HCT116 (cell line): Measurements from ENCODE around the gene COL4A3. TPM values are rescaled to one million over a fixed set of nuclear protein-coding genes. Genes with fewer than 3 reads are reported as not detected.

ENCODE experiments used
- ATAC-seq: fragments of 200-7000 bp; cut with Tn5 transposase; 2 replicates; pipeline ENCODE4 v1.9.1; 2020; ENCODE audit warnings: mild to moderate bottlenecking, moderate library complexity
- BruUV-seq: library from RNA; stranded (reverse); fragments of 400-500 nt; replicated peaks from 2 replicates; lab custom pipeline; 2021; lab: Mats Ljungman, UMichigan
- CTCF ChIA-PET: fragments of 300-600 bp; sonication (Branson Sonifier 250); formaldehyde crosslinking; loops from one replicate; lab custom pipeline; 2021; ENCODE audit warnings: antibody characterized with exemption; lab: Charles Lee
- POLR2A ChIA-PET: fragments of 300-600, 350-600 bp; sonication (Branson Sonifier 250); formaldehyde crosslinking; loops from one replicate; lab custom pipeline; 2021; ENCODE audit warnings: antibody characterized with exemption; lab: Charles Lee
- RAD21 ChIA-PET, 2 experiments: fragments of 300-600 bp; sonication (Branson Sonifier 250); formaldehyde crosslinking; loops; one replicate each; lab custom pipeline; 2023; ENCODE audit warnings: low total read pairs in 2 of 2; ENCODE audit not compliant: uncharacterized antibody in 2 of 2, unreplicated experiment in 2 of 2, low non-redundant PET in 1 of 2; lab: Charles Lee
- DNase-seq: peaks from one replicate; pipeline ENCODE4 v3.0.0-alpha.2; 2010; ENCODE audit warnings: low read depth, low spot score
- H2AFZ ChIP-seq: fragments of 200-600 bp; shearing (Covaris generic), sonication (generic); 2 replicates; pipeline ENCODE4 v1.6.1; 2017; ENCODE audit warnings: low read depth, mixed run types, mixed read lengths, antibody characterized with exemption, low read length; ENCODE audit not compliant: poor library complexity, severe bottlenecking
- H3K27ac ChIP-seq: 2 replicates; pipeline ENCODE4 v1.5.1; 2012; ENCODE audit warnings: low read depth, low read length
- H3K27me3 ChIP-seq: fragments of 200-600 bp; sonication (generic); 2 replicates; pipeline ENCODE4 v1.6.1; 2016; ENCODE audit warnings: mixed run types, low read length, mixed read lengths; ENCODE audit not compliant: insufficient read depth
- H3K36me3 ChIP-seq, 2 experiments: fragments of 200-500 bp in 1 of 2; fragments of 200-600 bp in 1 of 2; sonication (Bioruptor generic) in 1 of 2; sonication (generic) in 1 of 2; 2 replicates each; pipeline versions ENCODE4 v1.5.1 to v1.6.1; 2014 to 2016; ENCODE audit warnings: low read length in 2 of 2, inconsistent platforms in 1 of 2, mixed read lengths in 1 of 2, mixed run types in 1 of 2; ENCODE audit not compliant: insufficient read depth in 2 of 2, control insufficient read depth in 1 of 2
- H3K4me1 ChIP-seq, 2 experiments: fragments of 200-600 bp in 1 of 2; sonication (generic) in 1 of 2; 2 replicates each; pipeline versions ENCODE4 v1.5.1 to v1.6.1; 2012 to 2017; ENCODE audit warnings: low read length in 2 of 2, inconsistent platforms in 1 of 2, mild to moderate bottlenecking in 1 of 2, mixed read lengths in 1 of 2, mixed run types in 1 of 2, moderate library complexity in 1 of 2; ENCODE audit not compliant: insufficient read depth in 2 of 2, control insufficient read depth in 1 of 2
- H3K4me2 ChIP-seq: fragments of 200-600 bp; sonication (generic); 2 replicates; pipeline ENCODE4 v1.6.1; 2017; ENCODE audit warnings: mixed run types, low read length, mixed read lengths
- H3K4me3 ChIP-seq, 2 experiments: fragments of 200-600 bp in 1 of 2; sonication (generic) in 1 of 2; replicated peaks in 1 of 2; 2 replicates each; pipeline ENCODE4 v1.5.1; 2011 to 2016; ENCODE audit warnings: low read length in 2 of 2, control low read depth in 1 of 2, low read depth in 1 of 2, mild to moderate bottlenecking in 1 of 2, mixed read lengths in 1 of 2, mixed run types in 1 of 2
- H3K79me2 ChIP-seq: fragments of 200-600 bp; sonication (generic); 2 replicates; pipeline ENCODE4 v1.6.1; 2017; ENCODE audit warnings: mild to moderate bottlenecking, mixed run types, low read length, moderate library complexity, mixed read lengths; ENCODE audit not compliant: insufficient read depth
- H3K9ac ChIP-seq: fragments of 200-600 bp; sonication (generic); 2 replicates; pipeline ENCODE4 v1.6.1; 2016; ENCODE audit warnings: low read length, mixed read lengths
- H3K9me2 ChIP-seq: fragments of 200-600 bp; sonication (generic), shearing (Covaris generic); 2 replicates; pipeline ENCODE4 v1.6.1; 2017; ENCODE audit warnings: mixed run types, mild to moderate bottlenecking, moderate library complexity; ENCODE audit not compliant: insufficient read depth
- H3K9me3 ChIP-seq, 2 experiments: fragments of 200-500 bp in 1 of 2; fragments of 200-600 bp in 1 of 2; sonication (Bioruptor generic) in 1 of 2; sonication (generic) in 1 of 2; 2 replicates each; pipeline ENCODE4 v1.6.1; 2014 to 2017; ENCODE audit warnings: low read length in 2 of 2, mixed read lengths in 2 of 2, inconsistent platforms in 1 of 2, low read depth in 1 of 2, mild to moderate bottlenecking in 1 of 2, mixed run types in 1 of 2, moderate library complexity in 1 of 2; ENCODE audit not compliant: control insufficient read depth in 1 of 2, insufficient read depth in 1 of 2
- H4K20me1 ChIP-seq: fragments of 200-600 bp; sonication (generic), shearing (Covaris generic); 2 replicates; pipeline ENCODE4 v1.6.1; 2017; ENCODE audit warnings: mixed run types, mild to moderate bottlenecking, moderate library complexity; ENCODE audit not compliant: insufficient read depth
- ATF3 ChIP-seq: IDR thresholded peaks from 2 replicates; pipeline ENCODE4 v1.6.1; 2012
- CBX3 ChIP-seq: IDR thresholded peaks from 2 replicates; pipeline ENCODE4 v1.6.1; 2012; ENCODE audit warnings: low read depth
- CEBPB ChIP-seq: IDR thresholded peaks from 2 replicates; pipeline ENCODE4 v1.6.1; 2012; ENCODE audit warnings: low read depth
- EGR1 ChIP-seq: IDR thresholded peaks from 2 replicates; pipeline ENCODE4 v1.6.1; 2012; ENCODE audit warnings: low read depth
- EZH2 ChIP-seq: fragments of 200-600 bp; sonication (generic); IDR thresholded peaks from 2 replicates; pipeline ENCODE4 v1.6.1; 2017; ENCODE audit warnings: antibody characterized with exemption, mixed run types
- EZH2phosphoT487 ChIP-seq: fragments of 200-600 bp; IDR thresholded peaks from 2 replicates; pipeline ENCODE4 v1.6.1; 2018; ENCODE audit warnings: antibody characterized with exemption, borderline replicate concordance
- FOSL1 ChIP-seq: IDR thresholded peaks from 2 replicates; pipeline ENCODE4 v1.6.1; 2012; ENCODE audit warnings: low read depth
- POLR2A ChIP-seq: IDR thresholded peaks from 2 replicates; pipeline ENCODE4 v1.7.0; 2011; ENCODE audit warnings: borderline replicate concordance; ENCODE audit not compliant: insufficient read depth, insufficient read length; ENCODE audit errors: extremely low read depth
- POLR2AphosphoS5 ChIP-seq: IDR thresholded peaks from 2 replicates; pipeline ENCODE4 v1.6.1; 2011; ENCODE audit warnings: mild to moderate bottlenecking, low read depth, low read length, moderate library complexity
- RAD21 ChIP-seq: IDR thresholded peaks from 2 replicates; pipeline ENCODE4 v1.6.1; 2012; ENCODE audit warnings: low read depth, mild to moderate bottlenecking
- SIN3A ChIP-seq: IDR thresholded peaks from 2 replicates; pipeline ENCODE4 v1.6.1; 2012; ENCODE audit warnings: low read depth
- SP1 ChIP-seq: IDR thresholded peaks from 2 replicates; pipeline ENCODE4 v1.6.1; 2012; ENCODE audit warnings: low read depth
- SRF ChIP-seq: IDR thresholded peaks from 2 replicates; pipeline ENCODE4 v1.6.1; 2012; ENCODE audit warnings: low read depth
- TCF7L2 ChIP-seq: IDR thresholded peaks from 2 replicates; pipeline ENCODE4 v1.7.0; 2011; ENCODE audit warnings: borderline replicate concordance, inconsistent platforms; ENCODE audit not compliant: insufficient read depth, insufficient read length; ENCODE audit errors: extremely low read depth
- YY1 ChIP-seq: IDR thresholded peaks from 2 replicates; pipeline ENCODE4 v1.6.1; 2011; ENCODE audit warnings: low read length, low read depth, moderate library complexity, mild to moderate bottlenecking; ENCODE audit not compliant: insufficient replicate concordance; ENCODE audit errors: extremely low read depth
- ZFX ChIP-seq: fragments of 450-650 bp; IDR thresholded peaks from 2 replicates; pipeline ENCODE4 v1.6.1; 2017
- intact Hi-C: fragments of 100-400 bp; cut with micrococcal nuclease; formaldehyde crosslinking; loops from 2 replicates; pipeline ENCODE4 v1.10.0; 2022
- total RNA-seq: library from RNA; stranded (reverse); gene quantifications from one replicate; pipeline ENCODE4 v1.2.1, GENCODE V29; 2021; ENCODE audit not compliant: unreplicated experiment
- TF ChIP-seq, protein P1 (sequence below), 3 experiments: fragments of 200-600 bp in 1 of 3; sonication (generic) in 1 of 3; IDR thresholded peaks in 2 of 3; conservative IDR thresholded peaks in 1 of 3; 2 replicates each; pipeline ENCODE4 v1.5.1; 2012 to 2017; ENCODE audit warnings: low read depth in 2 of 3, low read length in 2 of 3, antibody characterized with exemption in 1 of 3, borderline replicate concordance in 1 of 3, control low read depth in 1 of 3, mild to moderate bottlenecking in 1 of 3, mixed read lengths in 1 of 3, mixed run types in 1 of 3, moderate library complexity in 1 of 3; ENCODE audit not compliant: insufficient read depth in 1 of 3
- TF ChIP-seq, protein P2 (sequence below): IDR thresholded peaks from 2 replicates; pipeline ENCODE4 v1.6.1; 2012
- TF ChIP-seq, protein P3 (sequence below): IDR thresholded peaks from 2 replicates; pipeline ENCODE4 v1.6.1; 2011; ENCODE audit warnings: mild to moderate bottlenecking, low read length, moderate library complexity; ENCODE audit not compliant: insufficient replicate concordance; ENCODE audit errors: extremely low read depth

The COL4A3 gene
- total RNA-seq, 1 experiment from 2014 or later: 4.9 TPM

GRCh38 chr2:227219312-227220105 lies 55.1 kb downstream of the COL4A3 start:
- CTCF ChIA-PET: no interaction called here
- H3K9ac ChIP-seq: no peak overlapping the region
- intact Hi-C loops: no loop called here
- TF ChIP-seq, protein P1, sequence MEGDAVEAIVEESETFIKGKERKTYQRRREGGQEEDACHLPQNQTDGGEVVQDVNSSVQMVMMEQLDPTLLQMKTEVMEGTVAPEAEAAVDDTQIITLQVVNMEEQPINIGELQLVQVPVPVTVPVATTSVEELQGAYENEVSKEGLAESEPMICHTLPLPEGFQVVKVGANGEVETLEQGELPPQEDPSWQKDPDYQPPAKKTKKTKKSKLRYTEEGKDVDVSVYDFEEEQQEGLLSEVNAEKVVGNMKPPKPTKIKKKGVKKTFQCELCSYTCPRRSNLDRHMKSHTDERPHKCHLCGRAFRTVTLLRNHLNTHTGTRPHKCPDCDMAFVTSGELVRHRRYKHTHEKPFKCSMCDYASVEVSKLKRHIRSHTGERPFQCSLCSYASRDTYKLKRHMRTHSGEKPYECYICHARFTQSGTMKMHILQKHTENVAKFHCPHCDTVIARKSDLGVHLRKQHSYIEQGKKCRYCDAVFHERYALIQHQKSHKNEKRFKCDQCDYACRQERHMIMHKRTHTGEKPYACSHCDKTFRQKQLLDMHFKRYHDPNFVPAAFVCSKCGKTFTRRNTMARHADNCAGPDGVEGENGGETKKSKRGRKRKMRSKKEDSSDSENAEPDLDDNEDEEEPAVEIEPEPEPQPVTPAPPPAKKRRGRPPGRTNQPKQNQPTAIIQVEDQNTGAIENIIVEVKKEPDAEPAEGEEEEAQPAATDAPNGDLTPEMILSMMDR (IDR thresholded peaks at IDR 0.05 in 2 of 3, conservative IDR thresholded peaks at IDR 0.05 in 1 of 3; ENCODE audit: borderline replicate concordance in 1 of 3, insufficient read depth in 1 of 3, low read depth in 2 of 3, low read length in 2 of 3): no peak
- no peak for TF ChIP-seq FOSL1
- no peak for TF ChIP-seq TCF7L2
- TF ChIP-seq, protein P2, sequence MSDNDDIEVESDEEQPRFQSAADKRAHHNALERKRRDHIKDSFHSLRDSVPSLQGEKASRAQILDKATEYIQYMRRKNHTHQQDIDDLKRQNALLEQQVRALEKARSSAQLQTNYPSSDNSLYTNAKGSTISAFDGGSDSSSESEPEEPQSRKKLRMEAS: no peak
- TF ChIP-seq SIN3A: no peak
- TF ChIP-seq, protein P3, sequence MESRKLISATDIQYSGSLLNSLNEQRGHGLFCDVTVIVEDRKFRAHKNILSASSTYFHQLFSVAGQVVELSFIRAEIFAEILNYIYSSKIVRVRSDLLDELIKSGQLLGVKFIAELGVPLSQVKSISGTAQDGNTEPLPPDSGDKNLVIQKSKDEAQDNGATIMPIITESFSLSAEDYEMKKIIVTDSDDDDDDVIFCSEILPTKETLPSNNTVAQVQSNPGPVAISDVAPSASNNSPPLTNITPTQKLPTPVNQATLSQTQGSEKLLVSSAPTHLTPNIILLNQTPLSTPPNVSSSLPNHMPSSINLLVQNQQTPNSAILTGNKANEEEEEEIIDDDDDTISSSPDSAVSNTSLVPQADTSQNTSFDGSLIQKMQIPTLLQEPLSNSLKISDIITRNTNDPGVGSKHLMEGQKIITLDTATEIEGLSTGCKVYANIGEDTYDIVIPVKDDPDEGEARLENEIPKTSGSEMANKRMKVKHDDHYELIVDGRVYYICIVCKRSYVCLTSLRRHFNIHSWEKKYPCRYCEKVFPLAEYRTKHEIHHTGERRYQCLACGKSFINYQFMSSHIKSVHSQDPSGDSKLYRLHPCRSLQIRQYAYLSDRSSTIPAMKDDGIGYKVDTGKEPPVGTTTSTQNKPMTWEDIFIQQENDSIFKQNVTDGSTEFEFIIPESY: no peak
- no peak for TF ChIP-seq CBX3
- no peak for TF ChIP-seq ATF3
- no peak for TF ChIP-seq EGR1
- no peak for TF ChIP-seq SP1
- TF ChIP-seq CEBPB: no peak
- TF ChIP-seq POLR2AphosphoS5: no peak
- TF ChIP-seq EZH2: no peak
- no peak for TF ChIP-seq EZH2phosphoT487
- TF ChIP-seq SRF: no peak
- TF ChIP-seq RAD21: no peak
- no peak for TF ChIP-seq ZFX
- TF ChIP-seq POLR2A: no peak
- TF ChIP-seq YY1: no peak
- TF ChIP-seq, all 23 proteins: peak for 0
- ChIA-PET RAD21 (no interaction called here), POLR2A (no interaction called here)
- no peaks in the 10 kb centered on the region for H3K9me2 ChIP-seq
- H3K36me3 ChIP-seq: no peaks in the 10 kb centered on the region
- H4K20me1 ChIP-seq: no peaks in the 10 kb centered on the region
- no peak overlapping the region for H3K27ac ChIP-seq
- H2AFZ ChIP-seq: no peak overlapping the region
- no peak overlapping the region for H3K4me3 ChIP-seq
- ATAC-seq (no peak), DNase-seq (no peak)
- no TSS peak for BruUV-seq
- no peaks in the 10 kb centered on the region for H3K79me2 ChIP-seq
- no peak overlapping the region for H3K4me2 ChIP-seq
- no peaks in the 10 kb centered on the region for H3K9me3 ChIP-seq
- no peaks in the 10 kb centered on the region for H3K4me1 ChIP-seq
- no peaks in the 10 kb centered on the region for H3K27me3 ChIP-seq
